Natural killer cell treated with Interleukin-12 subunit alpha and Interleukin-12 subunit beta and Interleukin-15 and Interleukin-18, amount 100 ng/mL, for 72 hours (primary cell): ENCODE measurements around the gene HDAC11. TPM values are rescaled to one million over a fixed set of nuclear protein-coding genes. Genes with fewer than 3 reads are reported as not detected.
"Not testable (repeated sequence)": the region's sequence is repeated elsewhere in the genome, so short reads cannot be mapped to it uniquely, and the experiment has no call there.

Source experiments
- ATAC-seq, 2 donors: fragments of 150-1000 bp; cut with Tn5 transposase in 1 of 2; sonication (Bioruptor Pico), chemical (Tn5 transposase) in 1 of 2; 2 replicates each; pipeline ENCODE4 v1.10.0; 2021
- DNase-seq: peaks from one replicate; pipeline ENCODE4 v3.0.0; 2022; ENCODE audit warnings: low spot score
- H3K27ac Mint-ChIP-seq, 2 donors: 1 replicate in 1 of 2; 2 replicates in 1 of 2; pipeline ENCODE4 v1.8.0; 2022; ENCODE audit warnings: mixed read lengths in 2 of 2, mild to moderate bottlenecking in 1 of 2, moderate library complexity in 1 of 2
- H3K27me3 Mint-ChIP-seq, 2 donors: 1 replicate in 1 of 2; 2 replicates in 1 of 2; pipeline ENCODE4 v1.8.0; 2022; ENCODE audit warnings: mixed read lengths in 2 of 2
- H3K36me3 Mint-ChIP-seq: one replicate; pipeline ENCODE4 v1.8.0; 2022; ENCODE audit warnings: mixed read lengths
- H3K4me1 Mint-ChIP-seq, 2 donors: 1 replicate in 1 of 2; 2 replicates in 1 of 2; pipeline ENCODE4 v1.8.0; 2022; ENCODE audit warnings: low read depth in 2 of 2, mixed read lengths in 2 of 2, mild to moderate bottlenecking in 1 of 2
- H3K4me3 Mint-ChIP-seq: one replicate; pipeline ENCODE4 v1.8.0; 2022; ENCODE audit warnings: mixed read lengths
- H3K9me3 Mint-ChIP-seq: 2 replicates; pipeline ENCODE4 v1.8.0; 2022; ENCODE audit warnings: mixed read lengths
- total RNA-seq, 2 donors: library from RNA; stranded (reverse); gene quantifications; one replicate each; pipeline ENCODE4 v1.2.3, GENCODE V29; 2022

The HDAC11 gene
- total RNA-seq, 2 donors from 2014 or later = 1.8 to 3.5 TPM

DNA sequence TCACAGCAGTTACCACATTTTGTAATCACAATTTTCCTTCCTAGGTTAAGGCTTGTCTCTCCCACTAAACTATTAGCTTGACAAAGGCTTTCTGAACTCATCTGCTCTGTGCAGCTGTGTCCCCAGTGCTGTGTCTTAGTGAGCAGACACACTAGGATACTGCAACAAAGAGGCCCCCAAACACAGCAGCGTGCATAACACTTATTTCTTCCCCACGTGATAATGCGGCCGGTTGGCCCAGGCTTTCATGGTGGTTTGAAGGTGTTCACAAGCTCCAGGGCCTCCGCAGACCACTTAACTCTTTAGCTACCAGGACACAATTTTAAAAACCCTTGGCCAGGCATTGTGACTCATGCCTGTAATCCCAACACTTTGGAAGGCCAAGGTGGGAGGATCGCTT, 2.2 kb upstream of the HDAC11 start:
- no peak overlapping the region for H3K4me3 Mint-ChIP-seq
- peaks cover 3 to 6% of the 10 kb centered on the region in 2 donors for H3K27me3 Mint-ChIP-seq
- H3K27ac Mint-ChIP-seq = no peak overlapping the region
- ATAC-seq (no peak), DNase-seq (no peak)
- peaks cover 0 to 6% of the 10 kb centered on the region in 2 donors for H3K4me1 Mint-ChIP-seq
- no peaks in the 10 kb centered on the region for H3K9me3 Mint-ChIP-seq
- no peaks in the 10 kb centered on the region for H3K36me3 Mint-ChIP-seq

DNA sequence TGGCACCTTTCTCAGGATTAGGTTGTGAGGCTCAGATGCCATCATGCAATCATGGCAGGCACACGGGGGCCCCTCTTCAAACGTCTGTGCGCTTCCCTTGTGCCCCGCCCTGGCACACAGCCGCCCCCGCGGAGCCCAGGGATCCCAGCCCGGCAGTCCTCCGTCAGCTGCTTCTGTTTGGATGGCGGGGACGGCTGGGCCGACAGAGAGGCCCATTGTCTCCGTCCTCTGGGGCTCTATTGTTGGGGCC, 849 bp upstream of the HDAC11 start:
- H3K4me1 Mint-ChIP-seq = peaks cover 0 to 6% of the 10 kb centered on the region in 2 donors
- H3K9me3 Mint-ChIP-seq = no peaks in the 10 kb centered on the region
- no peaks in the 10 kb centered on the region for H3K36me3 Mint-ChIP-seq
- peaks cover 0 to 2% of the 10 kb centered on the region in 2 donors for H3K27me3 Mint-ChIP-seq
- ATAC-seq (no peak), DNase-seq (no peak)
- H3K4me3 Mint-ChIP-seq = peak overlapping the region; percentile 77
- H3K27ac Mint-ChIP-seq = peak overlapping the region; percentile 66 to 84

DNA sequence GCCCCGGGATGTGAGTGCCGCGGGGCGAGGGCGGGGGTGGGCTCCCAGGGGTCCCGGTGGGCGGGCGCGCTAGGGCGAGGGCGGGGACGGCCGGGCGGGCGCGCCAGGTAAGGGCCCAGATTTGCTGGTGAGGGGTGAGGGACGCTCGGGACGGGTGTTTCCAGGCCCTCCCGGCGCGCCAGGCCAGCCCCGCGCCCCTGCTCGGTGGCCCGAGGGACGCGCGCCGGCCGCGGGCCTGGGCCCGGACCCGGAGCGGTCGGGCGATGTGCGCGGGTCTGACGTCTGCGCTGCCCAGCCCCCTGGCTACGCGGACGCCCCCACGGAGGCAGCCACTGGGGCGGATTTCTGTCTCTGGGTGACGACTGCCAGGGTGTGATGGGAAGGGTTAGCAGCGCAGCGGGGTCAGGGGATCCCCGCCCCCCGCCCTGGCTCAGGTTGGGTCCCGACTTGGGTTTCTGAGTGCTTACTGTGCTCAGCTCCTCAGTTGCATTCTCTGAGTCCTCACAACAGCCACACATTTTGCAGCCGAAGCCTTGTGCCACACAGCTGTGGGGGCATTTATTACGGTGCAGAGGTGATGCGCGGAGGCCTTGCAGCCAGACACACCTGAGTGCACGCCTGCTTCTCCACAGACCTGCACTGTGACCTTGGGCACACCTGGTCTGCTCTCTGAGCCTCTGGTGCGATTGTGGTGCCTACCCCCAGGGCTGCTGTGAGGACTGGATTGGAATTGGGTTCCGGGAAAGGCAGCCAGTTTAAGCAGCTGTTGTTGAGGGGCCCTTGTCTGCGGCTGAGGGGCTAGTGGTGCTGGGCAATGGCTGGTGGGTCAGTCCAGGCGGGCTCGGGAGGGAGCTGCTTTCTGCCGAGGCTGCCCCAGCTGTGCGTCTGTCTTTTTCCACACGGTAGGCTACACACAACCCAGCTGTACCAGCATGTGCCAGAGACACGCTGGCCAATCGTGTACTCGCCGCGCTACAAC, 523 bp downstream of the HDAC11 start:
- no peak for DNase-seq
- Mint-ChIP-seq H3K4me1 (peaks cover 6 to 9% of the 10 kb centered on the region in 2 donors), H3K36me3 (no peaks in the 10 kb centered on the region), H3K27me3 (no peaks in the 10 kb centered on the region), H3K9me3 (no peaks in the 10 kb centered on the region), H3K27ac (no peak overlapping the region), H3K4me3 (peak overlapping the region; percentile 77)
- ATAC-seq = no peak

DNA sequence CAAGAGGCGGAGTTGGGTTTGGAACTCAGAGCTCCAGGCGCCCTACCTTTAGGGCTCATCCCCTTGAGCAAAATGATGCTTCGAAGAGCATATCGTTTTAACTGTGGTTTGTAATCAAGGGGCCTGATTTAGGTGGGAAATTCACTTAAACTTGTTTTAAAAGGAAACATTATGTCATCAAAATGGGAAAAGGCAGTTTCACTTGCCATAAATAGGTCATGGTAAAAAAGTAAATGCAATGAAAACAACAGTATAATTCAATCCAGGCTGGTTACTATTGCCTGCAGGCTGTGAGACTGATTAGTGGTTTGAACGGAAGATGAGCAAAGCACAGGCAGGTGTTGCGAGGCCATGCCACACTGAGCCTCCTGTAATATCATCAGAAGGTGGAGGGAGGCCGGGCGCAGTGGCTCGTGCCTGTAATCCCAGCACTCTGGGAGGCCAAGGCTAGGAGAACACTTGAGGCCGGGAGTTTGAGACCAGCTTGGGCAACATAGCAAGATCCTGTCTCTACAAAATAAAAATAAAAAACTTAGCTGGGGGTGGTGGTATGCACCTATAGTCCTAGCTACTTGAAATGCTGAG, 2.1 kb downstream of the HDAC11 start:
- Mint-ChIP-seq H3K27me3 (no peaks in the 10 kb centered on the region), H3K27ac (no peak overlapping the region), H3K36me3 (no peaks in the 10 kb centered on the region), H3K4me1 (peaks cover 6 to 9% of the 10 kb centered on the region in 2 donors), H3K4me3 (no peak overlapping the region), H3K9me3 (no peaks in the 10 kb centered on the region)
- DNase-seq (no peak), ATAC-seq (no peak)

GRCh38 chr3:13483286-13483685, 3.2 kb downstream of the HDAC11 start:
- Mint-ChIP-seq H3K27ac (peak overlapping the region in 1 of 2 donors; percentile 47), H3K4me3 (no peak overlapping the region)

GRCh38 chr3:13483988-13484695, 4.0 kb downstream of the HDAC11 start:
- Mint-ChIP-seq H3K4me1 (peaks cover 6 to 9% of the 10 kb centered on the region in 2 donors), H3K36me3 (no peaks in the 10 kb centered on the region), H3K27me3 (no peaks in the 10 kb centered on the region), H3K4me3 (no peak overlapping the region), H3K27ac (no peak overlapping the region), H3K9me3 (no peaks in the 10 kb centered on the region)
- ATAC-seq (no peak), DNase-seq (no peak)

More at GRCh38 chr3:13483286-13483685, 3.2 kb downstream of the HDAC11 start:
- H3K4me1 Mint-ChIP-seq = peaks cover 6 to 9% of the 10 kb centered on the region in 2 donors
- DNase-seq = no peak
- ATAC-seq = no peak
- no peaks in the 10 kb centered on the region for H3K36me3 Mint-ChIP-seq
- H3K27me3 Mint-ChIP-seq = no peaks in the 10 kb centered on the region
- H3K9me3 Mint-ChIP-seq = no peaks in the 10 kb centered on the region

DNA sequence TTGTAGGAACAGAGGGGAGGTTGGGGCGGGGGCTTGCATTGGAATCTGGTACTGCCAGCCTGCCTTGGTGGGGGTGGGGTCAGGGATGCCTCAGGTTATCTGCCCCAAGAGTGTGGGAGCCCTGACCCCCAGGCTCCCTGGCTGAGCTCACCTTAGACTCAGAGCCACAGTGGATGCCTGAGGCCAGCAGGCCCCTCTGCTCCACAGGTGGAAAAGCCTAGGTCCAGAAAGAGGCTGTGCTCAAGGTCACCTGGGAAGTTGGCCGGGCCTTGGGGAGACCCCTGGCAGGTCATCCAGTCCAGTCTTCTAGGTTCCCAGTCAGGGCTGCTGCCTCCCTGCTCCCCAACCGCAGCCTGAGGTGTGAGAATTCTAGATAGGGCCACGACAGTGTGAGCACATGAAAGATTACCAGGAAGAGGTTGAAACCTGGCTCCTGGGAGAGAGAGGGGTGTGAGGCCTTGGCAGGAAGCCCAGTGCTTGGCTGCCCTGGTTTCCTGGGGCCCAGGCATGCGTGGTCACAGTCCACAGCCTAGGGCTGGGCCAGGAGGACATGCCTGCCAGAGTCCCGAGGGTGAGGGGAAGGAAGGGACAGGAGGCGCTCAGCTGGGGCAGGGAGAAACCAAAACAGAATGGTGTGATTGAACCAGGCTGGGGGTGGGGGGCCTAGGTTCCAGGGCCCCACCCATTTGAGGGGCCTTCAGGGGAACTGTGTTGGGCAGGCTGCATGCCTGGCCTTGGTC, 4.9 kb downstream of the HDAC11 start:
- no peaks in the 10 kb centered on the region for H3K27me3 Mint-ChIP-seq
- no peaks in the 10 kb centered on the region for H3K9me3 Mint-ChIP-seq
- H3K4me3 Mint-ChIP-seq = no peak overlapping the region
- peak overlapping the region; percentile 2 to 43 for H3K27ac Mint-ChIP-seq
- peaks cover 6 to 9% of the 10 kb centered on the region in 2 donors for H3K4me1 Mint-ChIP-seq
- DNase-seq (no peak), ATAC-seq (no peak)
- H3K36me3 Mint-ChIP-seq = no peaks in the 10 kb centered on the region

GRCh38 chr3:13485630-13486562, 5.8 kb downstream of the HDAC11 start:
- not testable (repeated sequence) for ATAC-seq, DNase-seq, H3K4me1 Mint-ChIP-seq, H3K36me3 Mint-ChIP-seq, H3K27me3 Mint-ChIP-seq, H3K4me3 Mint-ChIP-seq, H3K9me3 Mint-ChIP-seq
- peak overlapping the region; percentile 2 to 43 for H3K27ac Mint-ChIP-seq

DNA sequence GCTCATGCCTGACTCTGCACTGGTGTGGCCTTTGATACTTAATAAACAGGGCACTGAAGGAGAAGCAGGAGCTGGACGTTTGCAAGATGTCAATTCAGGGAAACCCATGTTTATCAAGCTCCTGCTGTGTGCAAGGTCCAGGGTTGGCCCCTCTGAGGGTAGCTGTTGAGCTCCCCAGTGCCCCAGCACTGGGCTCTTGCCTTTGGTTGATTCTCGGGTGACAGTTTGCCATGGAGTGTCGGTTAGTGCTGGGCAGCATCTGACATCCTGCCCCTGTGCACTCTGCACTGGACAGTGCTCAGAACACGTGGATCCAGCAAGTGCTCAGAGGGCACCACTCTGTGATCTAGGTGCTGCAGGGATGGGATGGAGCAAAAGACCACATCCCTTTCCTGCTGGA, 7.3 kb downstream of the HDAC11 start:
- Mint-ChIP-seq H3K36me3 (no peaks in the 10 kb centered on the region), H3K27ac (no peak overlapping the region), H3K4me1 (peaks cover 6 to 8% of the 10 kb centered on the region in 2 donors), H3K27me3 (no peaks in the 10 kb centered on the region), H3K9me3 (no peaks in the 10 kb centered on the region), H3K4me3 (no peak overlapping the region)
- no peak for DNase-seq
- peak in 1 of 2 donors; percentile 26 for ATAC-seq

- ATAC-seq (no peak), DNase-seq (no peak)
- Mint-ChIP-seq H3K27me3 (no peaks in the 10 kb centered on the region), H3K9me3 (no peaks in the 10 kb centered on the region), H3K27ac (no peak overlapping the region), H3K4me3 (no peak overlapping the region), H3K36me3 (no peaks in the 10 kb centered on the region), H3K4me1 (peaks cover 8 to 21% of the 10 kb centered on the region in 2 donors)
Measured at GRCh38 chr3:13491206-13491974, 11.3 kb downstream of the HDAC11 start.

DNA sequence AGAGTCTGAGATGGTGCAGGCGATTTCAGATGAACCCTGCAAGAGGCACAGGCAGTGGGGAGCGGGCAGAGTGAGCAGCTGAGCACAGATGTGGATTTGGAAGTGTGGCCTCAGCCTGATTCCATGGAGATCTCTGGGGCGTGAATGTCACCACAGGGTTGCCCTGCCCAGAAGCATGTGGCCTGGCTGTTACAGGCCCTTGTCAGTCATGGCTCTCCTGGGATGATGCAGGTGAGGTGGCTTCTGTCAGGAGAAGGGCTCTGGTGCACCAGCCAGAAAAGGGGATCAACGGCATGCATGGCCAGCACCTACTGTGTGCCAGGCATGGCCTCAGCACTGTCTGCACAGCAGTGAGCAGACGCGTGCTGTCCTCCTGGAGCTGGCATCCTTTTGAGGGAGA, 11.9 kb downstream of the HDAC11 start:
- Mint-ChIP-seq H3K27ac (no peak overlapping the region), H3K4me3 (no peak overlapping the region)

More for the DNA sequence above, 11.9 kb downstream of the HDAC11 start:
- H3K36me3 Mint-ChIP-seq = no peaks in the 10 kb centered on the region
- peaks cover 8 to 21% of the 10 kb centered on the region in 2 donors for H3K4me1 Mint-ChIP-seq
- H3K9me3 Mint-ChIP-seq = no peaks in the 10 kb centered on the region
- no peaks in the 10 kb centered on the region for H3K27me3 Mint-ChIP-seq
- ATAC-seq (no peak), DNase-seq (no peak)
